Tibial artery (tissue), 4 donors: ENCODE results near the gene SMIM35.

Experiments
- DNase-seq, 2 donors: peaks; one replicate each; pipeline ENCODE4 v3.0.0-alpha.2; 2019
- H3K27ac ChIP-seq, 2 donors: fragments of 200-600 bp; sonication (generic) in 1 of 2; 1 replicate in 1 of 2; 2 replicates in 1 of 2; pipeline ENCODE4 v1.5.1; 2018 to 2019; ENCODE audit warnings: mild to moderate bottlenecking in 1 of 2
- H3K27me3 ChIP-seq, 2 donors: fragments of 200-600 bp; sonication (generic) in 1 of 2; one replicate each; pipeline versions ENCODE4 v1.5.1 to v1.6.0; 2016 to 2019
- H3K36me3 ChIP-seq, 3 donors: fragments of 200-600 bp; sonication (generic) in 2 of 3; one replicate each; pipeline ENCODE4 v1.5.1; 2016 to 2019; ENCODE audit warnings: mild to moderate bottlenecking in 2 of 3
- H3K4me1 ChIP-seq, 4 donors: fragments of 200-600 bp; sonication (generic) in 2 of 4; 1 replicate in 3 of 4; 2 replicates in 1 of 4; pipeline ENCODE4 v1.5.1; 2016 to 2019
- H3K4me3 ChIP-seq, 2 donors: fragments of 200-600 bp; sonication (generic) in 1 of 2; 1 replicate in 1 of 2; 2 replicates in 1 of 2; pipeline ENCODE4 v1.5.1; 2018 to 2019; ENCODE audit warnings: mild to moderate bottlenecking in 2 of 2
- H3K9me3 ChIP-seq, 3 donors: fragments of 200-600 bp; sonication (generic) in 1 of 3; one replicate each; pipeline ENCODE4 v1.5.1; 2016 to 2019
- intact Hi-C: fragments of 100-400 bp; cut with DNase I; formaldehyde crosslinking; loops from one replicate; pipeline ENCODE4 v1.15.0; 2023; ENCODE audit warnings: low total_unique reads
- TF ChIP-seq, protein P1 (sequence below), 2 experiments: fragments of 200-600 bp in 1 of 2; fragments of 450-650 bp in 1 of 2; IDR thresholded peaks; one replicate each; pipeline ENCODE4 v1.5.1; 2017 to 2019; ENCODE audit warnings: antibody characterized with exemption in 2 of 2, mild to moderate bottlenecking in 1 of 2, moderate library complexity in 1 of 2

The SMIM35 gene

DNA sequence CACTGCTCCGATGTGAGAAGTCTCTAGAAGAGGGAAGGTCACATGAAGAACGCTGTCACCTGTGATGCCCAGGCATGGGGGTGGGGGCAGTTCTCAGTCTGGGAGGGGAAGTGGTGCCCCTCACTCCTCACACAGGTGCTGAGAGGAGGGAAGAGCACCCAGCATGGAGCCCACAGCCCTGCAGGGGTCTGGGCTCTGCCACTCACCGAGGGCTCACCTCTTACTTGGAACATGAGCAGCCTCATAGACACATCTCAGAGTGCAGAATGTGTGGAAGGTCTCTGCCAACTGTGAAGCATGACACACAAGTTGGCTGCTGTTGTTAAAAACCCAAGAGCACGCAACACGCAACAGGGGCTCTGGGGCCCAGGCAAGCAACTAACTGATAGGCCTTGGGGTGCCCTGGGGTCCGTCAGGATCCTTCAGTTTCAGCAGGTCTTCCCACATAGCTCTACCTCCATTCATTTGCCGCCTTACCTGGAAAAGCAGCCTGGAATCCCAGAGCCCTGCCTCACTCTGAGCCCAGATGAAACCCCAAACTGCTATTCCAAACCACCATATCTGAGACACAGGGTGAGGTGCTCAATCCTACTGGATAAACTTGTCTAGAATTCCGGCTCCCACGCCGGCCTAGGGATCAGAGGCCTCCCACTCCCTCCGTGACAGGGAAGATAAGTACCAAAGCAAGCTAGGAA, 27.4 kb downstream of the SMIM35 start:
- no peak overlapping the region for H3K27ac ChIP-seq
- intact Hi-C loops, result no loop called here
- no peaks in the 10 kb centered on the region for H3K27me3 ChIP-seq
- peak in 1 of 2 donors; percentile 29 for DNase-seq
- no peaks in the 10 kb centered on the region for H3K4me1 ChIP-seq
- H3K36me3 ChIP-seq, result no peaks in the 10 kb centered on the region
- no peaks in the 10 kb centered on the region for H3K9me3 ChIP-seq
- TF ChIP-seq, protein P1, sequence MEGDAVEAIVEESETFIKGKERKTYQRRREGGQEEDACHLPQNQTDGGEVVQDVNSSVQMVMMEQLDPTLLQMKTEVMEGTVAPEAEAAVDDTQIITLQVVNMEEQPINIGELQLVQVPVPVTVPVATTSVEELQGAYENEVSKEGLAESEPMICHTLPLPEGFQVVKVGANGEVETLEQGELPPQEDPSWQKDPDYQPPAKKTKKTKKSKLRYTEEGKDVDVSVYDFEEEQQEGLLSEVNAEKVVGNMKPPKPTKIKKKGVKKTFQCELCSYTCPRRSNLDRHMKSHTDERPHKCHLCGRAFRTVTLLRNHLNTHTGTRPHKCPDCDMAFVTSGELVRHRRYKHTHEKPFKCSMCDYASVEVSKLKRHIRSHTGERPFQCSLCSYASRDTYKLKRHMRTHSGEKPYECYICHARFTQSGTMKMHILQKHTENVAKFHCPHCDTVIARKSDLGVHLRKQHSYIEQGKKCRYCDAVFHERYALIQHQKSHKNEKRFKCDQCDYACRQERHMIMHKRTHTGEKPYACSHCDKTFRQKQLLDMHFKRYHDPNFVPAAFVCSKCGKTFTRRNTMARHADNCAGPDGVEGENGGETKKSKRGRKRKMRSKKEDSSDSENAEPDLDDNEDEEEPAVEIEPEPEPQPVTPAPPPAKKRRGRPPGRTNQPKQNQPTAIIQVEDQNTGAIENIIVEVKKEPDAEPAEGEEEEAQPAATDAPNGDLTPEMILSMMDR (IDR thresholded peaks at IDR 0.05), result no peak
- no peak overlapping the region for H3K4me3 ChIP-seq

DNA sequence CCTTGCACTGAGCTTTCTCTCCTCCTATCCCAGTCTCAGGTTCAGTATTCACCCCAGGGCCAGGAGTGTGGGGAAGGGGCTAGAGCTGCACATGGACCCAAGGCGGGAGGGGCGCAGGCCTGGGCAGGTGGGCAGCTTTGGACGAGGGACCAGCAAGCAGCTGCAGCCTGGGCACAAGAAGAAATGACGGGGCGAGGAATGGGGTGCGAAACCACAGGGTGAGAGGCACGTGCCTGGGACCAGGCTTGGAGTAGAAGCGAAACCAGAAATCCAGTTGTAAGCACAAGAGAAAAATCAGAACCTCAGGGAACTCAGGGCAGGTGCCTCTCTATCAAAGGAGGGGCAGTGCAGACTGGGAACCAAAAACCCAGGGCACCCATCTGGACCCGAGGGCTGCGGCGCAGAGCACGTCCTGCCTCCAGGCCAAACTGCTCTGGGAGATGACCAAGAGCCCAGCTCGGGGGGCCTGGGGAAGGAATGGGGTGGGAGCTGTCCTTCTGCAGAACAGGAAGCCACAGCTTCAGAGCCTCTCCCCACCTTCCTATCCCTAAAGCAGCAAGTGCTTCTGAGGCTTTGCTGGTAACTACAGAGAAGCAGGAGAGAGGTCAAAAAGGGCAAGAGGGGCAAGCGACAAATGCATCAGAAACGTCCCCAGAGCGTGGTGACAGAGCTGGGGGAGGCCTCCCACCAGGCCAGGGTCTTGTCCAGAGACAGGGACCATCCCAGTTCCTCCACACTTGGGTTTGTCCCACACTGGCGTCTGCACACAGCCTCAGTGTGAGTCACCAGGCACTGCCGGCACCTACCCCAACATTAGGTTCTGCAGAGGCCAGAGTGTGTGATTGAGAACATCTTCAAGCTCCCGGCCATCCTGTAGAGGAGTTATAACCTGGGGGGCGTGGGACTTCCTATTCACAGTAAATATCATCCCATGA, 28.2 kb downstream of the SMIM35 start:
- H3K27me3 ChIP-seq, result no peaks in the 10 kb centered on the region
- intact Hi-C loops, result no loop called here
- no peaks in the 10 kb centered on the region for H3K36me3 ChIP-seq
- H3K27ac ChIP-seq, result no peak overlapping the region
- no peak overlapping the region for H3K4me3 ChIP-seq
- TF ChIP-seq, protein P1 (IDR thresholded peaks at IDR 0.05), result no peak
- peak in 1 of 2 donors; percentile 55 for DNase-seq
- H3K9me3 ChIP-seq, result no peaks in the 10 kb centered on the region
- no peaks in the 10 kb centered on the region for H3K4me1 ChIP-seq

DNA sequence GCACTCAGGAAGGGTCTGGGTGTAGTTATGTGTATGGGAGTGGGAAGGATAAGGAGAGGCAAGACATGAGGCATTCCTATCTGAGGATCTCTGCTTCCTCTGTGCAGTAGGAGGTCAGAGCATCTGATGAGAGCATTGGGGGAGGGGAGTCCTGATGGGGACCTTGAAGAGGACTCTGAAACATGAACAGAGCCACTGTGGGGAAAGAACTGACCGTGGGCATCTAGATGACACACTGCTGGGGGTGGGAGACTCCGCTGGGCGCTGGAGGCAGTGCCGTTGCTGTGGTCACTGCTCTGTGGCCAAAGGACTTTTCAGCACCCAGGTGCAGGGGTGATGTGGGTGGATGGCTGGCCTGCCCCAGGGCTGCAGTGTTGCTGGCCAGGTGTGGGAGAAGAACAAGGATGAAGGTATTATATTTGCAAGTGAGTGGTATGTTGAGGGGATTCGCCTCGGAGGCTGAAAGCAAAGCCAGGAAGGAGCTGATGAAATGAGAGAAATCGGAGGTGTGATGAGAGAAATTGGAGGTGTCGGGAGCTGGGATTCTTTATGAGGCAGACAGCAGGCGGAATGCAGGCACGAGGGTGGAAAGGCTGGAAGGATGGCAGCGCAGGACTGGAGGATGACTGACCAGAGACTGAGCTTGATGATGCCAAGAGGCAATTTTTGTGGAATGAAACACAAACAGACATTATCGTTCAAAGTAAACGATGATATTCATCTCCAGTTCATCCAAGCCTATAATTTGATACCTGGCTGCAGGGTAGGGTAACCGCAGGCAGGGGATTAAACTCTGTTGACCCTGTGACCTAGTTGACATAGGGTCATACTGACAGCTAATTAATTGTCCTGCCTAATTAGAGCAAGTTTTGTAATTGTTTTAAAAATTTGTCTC, 29.3 kb downstream of the SMIM35 start:
- Histone ChIP-seq H3K4me3 (no peak overlapping the region), H3K27me3 (no peaks in the 10 kb centered on the region), H3K27ac (no peak overlapping the region), H3K36me3 (no peaks in the 10 kb centered on the region), H3K9me3 (no peaks in the 10 kb centered on the region), H3K4me1 (no peaks in the 10 kb centered on the region)
- intact Hi-C loops, result no loop called here
- peak; percentile 2 to 48 for DNase-seq
- TF ChIP-seq, protein P1 (IDR thresholded peaks at IDR 0.05), result no peak

DNA sequence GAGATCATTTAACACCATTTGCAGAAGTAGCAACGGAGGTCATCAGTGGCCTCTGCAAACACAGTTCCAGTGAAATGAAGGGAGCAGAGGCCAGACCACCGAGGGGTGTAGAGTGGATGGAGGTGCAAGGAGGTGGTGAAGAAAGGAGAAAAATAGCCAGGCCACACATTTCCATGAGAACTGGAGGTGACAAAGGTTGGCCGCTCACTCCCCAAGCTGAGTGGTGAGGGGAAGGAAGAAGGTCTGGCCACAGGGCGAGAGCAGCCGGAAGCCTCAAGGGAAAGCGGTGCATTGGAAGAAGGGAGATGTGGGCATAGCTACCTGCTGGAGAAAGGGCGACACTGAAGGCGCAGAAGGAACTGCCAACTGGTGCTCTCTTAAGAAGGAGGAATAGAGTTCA, 30.0 kb downstream of the SMIM35 start:
- no peak overlapping the region for H3K27ac ChIP-seq
- TF ChIP-seq, protein P1 (IDR thresholded peaks at IDR 0.05), result no peak
- H3K4me3 ChIP-seq, result no peak overlapping the region
- no peaks in the 10 kb centered on the region for H3K4me1 ChIP-seq
- intact Hi-C loops, result no loop called here
- no peaks in the 10 kb centered on the region for H3K36me3 ChIP-seq
- H3K9me3 ChIP-seq, result no peaks in the 10 kb centered on the region
- DNase-seq, result peak; percentile 7 to 34
- no peaks in the 10 kb centered on the region for H3K27me3 ChIP-seq

DNA sequence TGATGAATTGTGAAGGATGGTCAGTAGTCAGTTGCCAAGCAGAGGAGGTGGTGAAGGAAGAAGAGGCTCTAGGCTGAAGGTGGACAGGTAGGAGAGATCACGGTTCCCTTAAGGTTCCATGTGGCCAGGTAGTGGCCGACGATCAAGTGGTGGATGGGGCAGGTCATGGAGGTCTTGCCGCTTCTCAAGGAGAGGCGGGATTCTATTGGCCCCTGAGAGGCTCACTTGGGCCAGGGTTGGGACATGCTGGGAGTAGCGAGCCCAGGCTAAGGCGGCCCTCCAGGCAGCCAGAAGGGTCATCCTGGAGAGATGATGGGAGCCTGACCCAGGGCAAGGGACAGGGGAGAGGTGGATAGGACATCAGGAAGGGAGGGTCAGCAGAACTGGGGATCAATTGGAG, 30.8 kb downstream of the SMIM35 start:
- Histone ChIP-seq H3K4me1 (no peaks in the 10 kb centered on the region), H3K4me3 (no peak overlapping the region), H3K27me3 (no peaks in the 10 kb centered on the region), H3K36me3 (no peaks in the 10 kb centered on the region), H3K9me3 (no peaks in the 10 kb centered on the region), H3K27ac (no peak overlapping the region)
- intact Hi-C loops, result no loop called here
- DNase-seq, result no peak
- TF ChIP-seq, protein P1 (IDR thresholded peaks at IDR 0.05), result no peak
